ENCODE measurements around the gene SUPT20H. TPM values are rescaled to one million over a fixed set of nuclear protein-coding genes. Genes with fewer than 3 reads are reported as not detected.
A peak's percentile ranks its signal among the peaks of the same experiment; 100 is the strongest.

Gene SUPT20H
- total RNA-seq, 1 experiment from 2014 or later = 42.9 TPM

DNA sequence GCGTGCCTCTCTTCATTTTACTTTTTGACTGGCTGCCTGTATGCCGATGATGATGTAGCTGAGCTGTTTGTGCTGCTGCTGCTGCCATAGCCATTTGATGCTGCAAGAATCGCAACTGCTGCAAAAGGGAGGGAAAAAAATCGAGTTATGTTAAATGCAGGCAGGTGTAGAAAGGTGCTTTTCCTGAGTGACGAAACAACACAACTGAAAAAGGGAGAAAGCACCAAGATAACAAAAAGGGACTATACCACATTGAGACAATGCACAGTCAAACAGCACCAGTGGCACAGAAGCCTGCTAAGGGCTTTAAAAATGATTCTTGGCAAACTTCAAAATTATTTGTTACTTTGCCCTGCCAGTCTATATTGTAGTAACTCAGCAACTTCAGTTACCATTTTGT, 49.8 kb downstream of the SUPT20H start:
- CTCF ChIA-PET = no interaction called here
- POLR2A ChIA-PET = interaction anchor here (1.2 kb wide), 1 partner anchor 10 kb away, joined by 4 read pairs; the partner anchor contains the start of gene EXOSC8
- RAD21 ChIA-PET (ENCODE audit: low non-redundant PET in 1 of 2, low total read pairs in 2 of 2, uncharacterized antibody in 2 of 2, unreplicated experiment in 2 of 2) = no interaction called here
- H3K4me2 ChIP-seq (ENCODE audit: low read length) = no peak overlapping the region
- H3K27ac ChIP-seq (ENCODE audit: low read depth, low read length) = no peak overlapping the region
- no TSS peak for BruUV-seq (replicated peaks)
- H3K79me2 ChIP-seq (ENCODE audit: insufficient read depth, low read length) = peaks cover 7% of the 10 kb centered on the region
- ATAC-seq = no peak
- H2AFZ ChIP-seq (ENCODE audit: low read depth, low read length, poor library complexity, severe bottlenecking) = no peak overlapping the region
- intact Hi-C loops (cut with micrococcal nuclease) = loop anchor here (5.0 kb wide), 1 partner anchor 38 kb away; no protein-coding TSS in a partner anchor
- no peaks in the 10 kb centered on the region for H3K27me3 ChIP-seq (ENCODE audit: insufficient read depth, low read length)
- H3K36me3 ChIP-seq (ENCODE audit: control insufficient read depth in 1 of 2, insufficient read depth in 2 of 2, low read length in 2 of 2) = peaks cover 53 to 59% of the 10 kb centered on the region in 2 experiments
- H3K4me1 ChIP-seq (ENCODE audit: control insufficient read depth in 1 of 2, insufficient read depth in 2 of 2, low read length in 2 of 2) = no peaks in the 10 kb centered on the region
- H4K20me1 ChIP-seq (ENCODE audit: insufficient read depth) = no peaks in the 10 kb centered on the region
- no peak overlapping the region for H3K9ac ChIP-seq (ENCODE audit: low read length)
- TF ChIP-seq FOSL1 (IDR thresholded peaks at IDR 0.05; ENCODE audit: low read depth) = no peak
- no peaks in the 10 kb centered on the region for H3K9me2 ChIP-seq (ENCODE audit: insufficient read depth)
- H3K9me3 ChIP-seq (ENCODE audit: control insufficient read depth in 1 of 2, insufficient read depth in 1 of 2, low read depth in 1 of 2, low read length in 2 of 2) = no peaks in the 10 kb centered on the region
- no peak overlapping the region for H3K4me3 ChIP-seq (replicated peaks in 1 of 2; ENCODE audit: low read depth in 1 of 2, low read length in 2 of 2)
- DNase-seq (ENCODE audit: low read depth, low spot score) = no peak

GRCh38 chr13:37001921-37002250, 57.6 kb downstream of the SUPT20H start:
- DNase-seq (ENCODE audit: low read depth, low spot score) (no peak), ATAC-seq (no peak)
- H3K36me3 ChIP-seq (ENCODE audit: control insufficient read depth in 1 of 2, insufficient read depth in 2 of 2, low read length in 2 of 2) = peaks cover 30 to 34% of the 10 kb centered on the region in 2 experiments
- intact Hi-C loops (cut with micrococcal nuclease) = loop anchor here (5.0 kb wide), 1 partner anchor 55 kb away; the partner anchor contains the start of gene SUPT20H
- peak overlapping the region; percentile 83 for H3K4me2 ChIP-seq (ENCODE audit: low read length)
- TF ChIP-seq EZH2 (IDR thresholded peaks at IDR 0.05) (no peak), POLR2AphosphoS5 (IDR thresholded peaks at IDR 0.05; ENCODE audit: low read depth, low read length) (no peak), RAD21 (IDR thresholded peaks at IDR 0.05; ENCODE audit: low read depth) (no peak), REST (IDR thresholded peaks at IDR 0.05; ENCODE audit: low read depth) (no peak), CEBPB (IDR thresholded peaks at IDR 0.05; ENCODE audit: low read depth) (no peak), SIN3A (IDR thresholded peaks at IDR 0.05; ENCODE audit: low read depth) (no peak), SRF (IDR thresholded peaks at IDR 0.05; ENCODE audit: low read depth) (no peak), YY1 (IDR thresholded peaks at IDR 0.05; ENCODE audit: extremely low read depth, insufficient replicate concordance, low read depth, low read length) (no peak), ZNF274 (IDR thresholded peaks at IDR 0.05; ENCODE audit: low read depth, low read length) (no peak)
- TF ChIP-seq, protein P1, sequence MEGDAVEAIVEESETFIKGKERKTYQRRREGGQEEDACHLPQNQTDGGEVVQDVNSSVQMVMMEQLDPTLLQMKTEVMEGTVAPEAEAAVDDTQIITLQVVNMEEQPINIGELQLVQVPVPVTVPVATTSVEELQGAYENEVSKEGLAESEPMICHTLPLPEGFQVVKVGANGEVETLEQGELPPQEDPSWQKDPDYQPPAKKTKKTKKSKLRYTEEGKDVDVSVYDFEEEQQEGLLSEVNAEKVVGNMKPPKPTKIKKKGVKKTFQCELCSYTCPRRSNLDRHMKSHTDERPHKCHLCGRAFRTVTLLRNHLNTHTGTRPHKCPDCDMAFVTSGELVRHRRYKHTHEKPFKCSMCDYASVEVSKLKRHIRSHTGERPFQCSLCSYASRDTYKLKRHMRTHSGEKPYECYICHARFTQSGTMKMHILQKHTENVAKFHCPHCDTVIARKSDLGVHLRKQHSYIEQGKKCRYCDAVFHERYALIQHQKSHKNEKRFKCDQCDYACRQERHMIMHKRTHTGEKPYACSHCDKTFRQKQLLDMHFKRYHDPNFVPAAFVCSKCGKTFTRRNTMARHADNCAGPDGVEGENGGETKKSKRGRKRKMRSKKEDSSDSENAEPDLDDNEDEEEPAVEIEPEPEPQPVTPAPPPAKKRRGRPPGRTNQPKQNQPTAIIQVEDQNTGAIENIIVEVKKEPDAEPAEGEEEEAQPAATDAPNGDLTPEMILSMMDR (IDR thresholded peaks at IDR 0.05 in 2 of 3, conservative IDR thresholded peaks at IDR 0.05 in 1 of 3; ENCODE audit: borderline replicate concordance in 1 of 3, insufficient read depth in 1 of 3, low read depth in 2 of 3, low read length in 2 of 3) = no peak
- ChIA-PET RAD21 (ENCODE audit: low non-redundant PET in 1 of 2, low total read pairs in 2 of 2, uncharacterized antibody in 2 of 2, unreplicated experiment in 2 of 2) (no interaction called here), POLR2A (no interaction called here), CTCF (no interaction called here)
- BruUV-seq (replicated peaks) = no TSS peak
- no peaks in the 10 kb centered on the region for H3K9me3 ChIP-seq (ENCODE audit: control insufficient read depth in 1 of 2, insufficient read depth in 1 of 2, low read depth in 1 of 2, low read length in 2 of 2)
- no peaks in the 10 kb centered on the region for H3K9me2 ChIP-seq (ENCODE audit: insufficient read depth)
- no peaks in the 10 kb centered on the region for H3K27me3 ChIP-seq (ENCODE audit: insufficient read depth, low read length)
- peaks cover 10 to 17% of the 10 kb centered on the region in 2 experiments; a peak in 3 of 4 replicates for H3K4me1 ChIP-seq (ENCODE audit: control insufficient read depth in 1 of 2, insufficient read depth in 2 of 2, low read length in 2 of 2)
- no peaks in the 10 kb centered on the region for H4K20me1 ChIP-seq (ENCODE audit: insufficient read depth)
- peak overlapping the region; percentile 97 for H3K4me3 ChIP-seq (replicated peaks in 1 of 2; ENCODE audit: low read depth in 1 of 2, low read length in 2 of 2)
- H3K79me2 ChIP-seq (ENCODE audit: insufficient read depth, low read length) = peaks cover 49% of the 10 kb centered on the region
- H3K27ac ChIP-seq (ENCODE audit: low read depth, low read length) = peak overlapping the region; percentile 99; the same call in 1 of the 2 replicates
- no peak overlapping the region for H2AFZ ChIP-seq (ENCODE audit: low read depth, low read length, poor library complexity, severe bottlenecking)
- H3K9ac ChIP-seq (ENCODE audit: low read length) = peak overlapping the region; percentile 96
